Measurements from ENCODE around the gene URAD. TPM values are rescaled to one million over a fixed set of nuclear protein-coding genes. Genes with fewer than 3 reads are reported as not detected.

URAD gene
- total RNA-seq, 2 donors from 2014 or later = not detected

DNA sequence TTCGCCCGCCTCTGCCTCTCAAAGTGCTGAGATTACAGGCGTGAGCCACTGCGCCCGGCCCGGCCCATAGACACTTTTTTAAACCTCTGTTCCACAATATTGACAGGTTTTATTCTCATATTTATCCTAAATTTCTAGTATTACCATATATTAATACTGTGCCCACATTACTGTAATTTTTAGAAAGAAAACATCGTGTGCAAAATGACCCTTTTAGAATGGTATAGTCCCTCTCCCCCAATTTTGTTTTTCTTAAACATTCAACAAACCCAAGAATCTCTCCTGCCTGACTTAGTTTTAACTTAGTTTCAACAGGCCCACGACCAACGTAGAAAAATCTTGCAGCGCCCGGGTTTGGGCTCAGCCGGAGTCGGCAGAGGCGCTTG is 28.5 kb downstream of the URAD start:
- Histone ChIP-seq H3K4me1 (peaks cover 75% of the 10 kb centered on the region), H3K9me3 (no peaks in the 10 kb centered on the region), H3K27me3 (no peaks in the 10 kb centered on the region), H3K27ac (peak overlapping the region; percentile 27 to 90 (median 82)), H3K36me3 (replicated peaks in 1 of 2; ENCODE audit: insufficient read depth in 1 of 2, low read depth in 2 of 2) (no peaks in the 10 kb centered on the region), H3K4me3 (no peak overlapping the region)
- no peak for DNase-seq
- WGBS, 2 donors = 31 to 32% methylated on average over 11 to 14 of the region's 14 CpGs
- intact Hi-C loops (cut with DNase I) = no loop called here
- ATAC-seq = no peak
- no peak for TF ChIP-seq POLR2A (IDR thresholded peaks at IDR 0.05)
- TF ChIP-seq, protein P1, sequence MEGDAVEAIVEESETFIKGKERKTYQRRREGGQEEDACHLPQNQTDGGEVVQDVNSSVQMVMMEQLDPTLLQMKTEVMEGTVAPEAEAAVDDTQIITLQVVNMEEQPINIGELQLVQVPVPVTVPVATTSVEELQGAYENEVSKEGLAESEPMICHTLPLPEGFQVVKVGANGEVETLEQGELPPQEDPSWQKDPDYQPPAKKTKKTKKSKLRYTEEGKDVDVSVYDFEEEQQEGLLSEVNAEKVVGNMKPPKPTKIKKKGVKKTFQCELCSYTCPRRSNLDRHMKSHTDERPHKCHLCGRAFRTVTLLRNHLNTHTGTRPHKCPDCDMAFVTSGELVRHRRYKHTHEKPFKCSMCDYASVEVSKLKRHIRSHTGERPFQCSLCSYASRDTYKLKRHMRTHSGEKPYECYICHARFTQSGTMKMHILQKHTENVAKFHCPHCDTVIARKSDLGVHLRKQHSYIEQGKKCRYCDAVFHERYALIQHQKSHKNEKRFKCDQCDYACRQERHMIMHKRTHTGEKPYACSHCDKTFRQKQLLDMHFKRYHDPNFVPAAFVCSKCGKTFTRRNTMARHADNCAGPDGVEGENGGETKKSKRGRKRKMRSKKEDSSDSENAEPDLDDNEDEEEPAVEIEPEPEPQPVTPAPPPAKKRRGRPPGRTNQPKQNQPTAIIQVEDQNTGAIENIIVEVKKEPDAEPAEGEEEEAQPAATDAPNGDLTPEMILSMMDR (IDR thresholded peaks at IDR 0.05) = no peak

GRCh38 chr13:27956576-27957300 is 31.8 kb downstream of the URAD start:
- no peaks in the 10 kb centered on the region for H3K36me3 ChIP-seq (replicated peaks in 1 of 2; ENCODE audit: insufficient read depth in 1 of 2, low read depth in 2 of 2)
- no peak for DNase-seq
- no peaks in the 10 kb centered on the region for H3K27me3 ChIP-seq
- H3K27ac ChIP-seq = peak overlapping the region in 3 of 4 donors; percentile 32 to 97 (median 43)
- 22 to 26% methylated on average over 5 of the region's 5 CpGs for WGBS, 2 donors
- intact Hi-C loops (cut with DNase I) = no loop called here
- H3K9me3 ChIP-seq = no peaks in the 10 kb centered on the region
- H3K4me1 ChIP-seq = peaks cover 79% of the 10 kb centered on the region
- no peak for TF ChIP-seq POLR2A (IDR thresholded peaks at IDR 0.05)
- TF ChIP-seq, protein P1 (IDR thresholded peaks at IDR 0.05) = no peak
- no peak for ATAC-seq
- no peak overlapping the region for H3K4me3 ChIP-seq

GRCh38 chr13:27955014-27955591 is 33.4 kb downstream of the URAD start:
- no peak for TF ChIP-seq POLR2A (IDR thresholded peaks at IDR 0.05)
- TF ChIP-seq, protein P1 (IDR thresholded peaks at IDR 0.05) = no peak
- Histone ChIP-seq H3K36me3 (replicated peaks in 1 of 2; ENCODE audit: insufficient read depth in 1 of 2, low read depth in 2 of 2) (no peaks in the 10 kb centered on the region), H3K27me3 (no peaks in the 10 kb centered on the region), H3K4me3 (no peak overlapping the region), H3K27ac (peak overlapping the region in 3 of 4 donors; percentile 97 to 99 (median 99)), H3K9me3 (no peaks in the 10 kb centered on the region), H3K4me1 (peaks cover 67% of the 10 kb centered on the region)
- DNase-seq (no peak), ATAC-seq (no peak)
- intact Hi-C loops (cut with DNase I) = no loop called here
- 55 to 66% methylated on average over 11 of the region's 11 CpGs for WGBS, 2 donors

DNA sequence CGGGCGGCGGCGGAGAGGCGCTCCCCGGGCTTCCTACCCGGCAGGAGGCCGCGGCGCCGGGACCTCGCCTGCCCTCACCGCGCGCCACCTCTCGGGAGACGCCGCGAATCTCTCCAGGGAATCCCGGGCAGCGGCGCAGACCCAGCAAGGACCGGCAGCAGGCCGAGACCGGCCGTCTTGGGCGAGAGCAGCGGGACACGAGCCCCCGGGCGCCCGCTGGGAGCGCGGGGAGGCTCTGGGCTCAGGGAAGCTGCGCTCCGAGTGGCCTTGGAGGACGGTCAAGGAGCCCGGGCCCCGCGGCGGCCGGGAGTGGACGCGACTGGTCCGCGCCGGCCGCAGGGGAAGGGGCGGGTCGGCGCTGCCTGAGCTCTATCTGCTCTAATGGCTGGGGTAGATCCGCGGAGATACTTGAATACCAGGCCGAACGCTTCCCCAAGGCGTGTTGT is 34.1 kb downstream of the URAD start:
- Histone ChIP-seq H3K4me3 (peak overlapping the region in 1 of 2 donors; percentile 31), H3K27me3 (no peaks in the 10 kb centered on the region), H3K4me1 (peaks cover 60% of the 10 kb centered on the region), H3K9me3 (no peaks in the 10 kb centered on the region), H3K27ac (peak overlapping the region; percentile 97 to 99 (median 98)), H3K36me3 (replicated peaks in 1 of 2; ENCODE audit: insufficient read depth in 1 of 2, low read depth in 2 of 2) (no peaks in the 10 kb centered on the region)
- TF ChIP-seq POLR2A (IDR thresholded peaks at IDR 0.05) = peak in 1 of 3 donors; percentile 16
- TF ChIP-seq, protein P1 (IDR thresholded peaks at IDR 0.05) = no peak
- 0 to 13% methylated on average over 1 to 53 of the region's 56 CpGs for WGBS, 2 donors
- intact Hi-C loops (cut with DNase I) = no loop called here
- DNase-seq (peak; percentile 25 to 63 (median 60)), ATAC-seq (peak; percentile 36)

All from body of pancreas (tissue), 4 donors.